H1 (cell line): ENCODE measurements around the gene GDF3. TPM values are rescaled to one million over a fixed set of nuclear protein-coding genes. Genes with fewer than 3 reads are reported as not detected.

ENCODE experiments used
- CTCF ChIA-PET: fragments of 300-600 bp; sonication (Branson Sonifier 250); formaldehyde crosslinking; loops from one replicate; lab custom pipeline; 2021; ENCODE audit not compliant: partially characterized antibody; lab: Charles Lee
- POLR2A ChIA-PET: fragments of 300-600 bp; sonication (Branson Sonifier 250); formaldehyde crosslinking; loops from one replicate; lab custom pipeline; 2021; ENCODE audit warnings: inconsistent platforms; ENCODE audit not compliant: partially characterized antibody; lab: Charles Lee
- DNase-seq, 2 experiments: peaks; one replicate each; pipeline versions ENCODE4 v3.0.0 to v3.0.0-alpha.2; 2010 to 2022; ENCODE audit warnings: low spot score in 2 of 2, low read depth in 1 of 2, mixed read lengths in 1 of 2
- FAIRE-seq: peaks from 2 replicates; lab custom pipeline; 2011; peaks lifted over from hg19 to GRCh38; lab: Jason Lieb, UNC
- H2AFZ ChIP-seq: 2 replicates; pipeline ENCODE4 v1.8.1; 2012; ENCODE audit warnings: low read length, inconsistent platforms
- H2AK5ac ChIP-seq: 2 replicates; pipeline ENCODE4 v1.6.1; 2013; ENCODE audit warnings: low read depth, low read length
- H2BK120ac ChIP-seq: replicated peaks from 2 replicates; pipeline ENCODE3; 2013; ENCODE audit warnings: low read depth, low read length, inconsistent platforms
- H2BK12ac ChIP-seq: 2 replicates; pipeline ENCODE4 v1.6.1; 2013; ENCODE audit warnings: low read depth, low read length
- H2BK15ac ChIP-seq: 2 replicates; pipeline ENCODE4 v1.6.1; 2013; ENCODE audit warnings: low read length
- H2BK20ac ChIP-seq: 2 replicates; pipeline ENCODE4 v1.6.1; 2013; ENCODE audit warnings: low read length
- H2BK5ac ChIP-seq: 2 replicates; pipeline ENCODE4 v1.6.1; 2013; ENCODE audit warnings: low read depth, low read length
- H3K14ac ChIP-seq: 2 replicates; pipeline ENCODE4 v1.6.1; 2013; ENCODE audit warnings: inconsistent platforms; ENCODE audit not compliant: insufficient read length
- H3K18ac ChIP-seq: 2 replicates; pipeline ENCODE4 v1.6.1; 2013; ENCODE audit warnings: low read length; ENCODE audit errors: extremely low read depth
- H3K23ac ChIP-seq: 2 replicates; pipeline ENCODE4 v1.6.1; 2013; ENCODE audit warnings: inconsistent platforms; ENCODE audit not compliant: insufficient read length
- H3K23me2 ChIP-seq: 2 replicates; pipeline ENCODE4 v1.6.1; 2013; ENCODE audit warnings: low read depth, low read length
- H3K27ac ChIP-seq: 2 replicates; pipeline ENCODE4 v1.6.1; 2011; ENCODE audit warnings: low read depth, low read length, inconsistent platforms
- H3K27me3 ChIP-seq, 4 experiments: replicated peaks in 1 of 4; 1 replicate in 1 of 4; 2 replicates in 3 of 4; pipeline versions ENCODE4 v1.6.1 to v1.8.1; 2011 to 2013; ENCODE audit warnings: low read length in 3 of 4, mild to moderate bottlenecking in 3 of 4, inconsistent platforms in 2 of 4, mixed read lengths in 2 of 4, moderate library complexity in 1 of 4; ENCODE audit not compliant: control insufficient read depth in 3 of 4, insufficient read depth in 3 of 4; ENCODE audit errors: extremely low read depth in 1 of 4
- H3K36me3 ChIP-seq, 4 experiments: 2 replicates each; pipeline versions ENCODE4 v1.6.1 to v1.8.1; 2011 to 2013; ENCODE audit warnings: mild to moderate bottlenecking in 4 of 4, low read length in 3 of 4, moderate library complexity in 2 of 4, control low read depth in 1 of 4, inconsistent platforms in 1 of 4; ENCODE audit not compliant: insufficient read depth in 4 of 4, control insufficient read depth in 2 of 4
- H3K4ac ChIP-seq: replicated peaks from 2 replicates; pipeline ENCODE3; 2013; ENCODE audit warnings: low read length, low read depth, mixed read lengths, inconsistent platforms; ENCODE audit not compliant: insufficient read length
- H3K4me1 ChIP-seq, 4 experiments: replicated peaks in 1 of 4; 1 replicate in 1 of 4; 2 replicates in 3 of 4; pipeline versions ENCODE4 v1.6.1 to v1.8.1; 2011 to 2013; ENCODE audit warnings: low read length in 3 of 4, inconsistent platforms in 2 of 4, mixed read lengths in 1 of 4; ENCODE audit not compliant: insufficient read depth in 4 of 4, control insufficient read depth in 3 of 4
- H3K4me2 ChIP-seq, 2 experiments: 2 replicates each; pipeline versions ENCODE4 v1.6.1 to v1.8.1; 2011 to 2013; ENCODE audit warnings: low read depth in 2 of 2, low read length in 2 of 2, control low read depth in 1 of 2, inconsistent platforms in 1 of 2, mild to moderate bottlenecking in 1 of 2; ENCODE audit not compliant: insufficient read depth in 1 of 2
- H3K4me3 ChIP-seq, 4 experiments: fragments of 200-600, 300-600 bp in 1 of 4; sonication (generic), shearing (Covaris generic), sonication (Bioruptor Twin) in 1 of 4; 2 replicates each; pipeline versions ENCODE4 v1.5.1 to v1.8.1; 2011 to 2016; ENCODE audit warnings: low read length in 4 of 4, low read depth in 3 of 4, control low read depth in 2 of 4, inconsistent platforms in 2 of 4, mild to moderate bottlenecking in 2 of 4, mixed read lengths in 1 of 4, moderate library complexity in 1 of 4; ENCODE audit not compliant: insufficient read depth in 2 of 4; ENCODE audit errors: extremely low read depth in 1 of 4
- H3K56ac ChIP-seq: replicated peaks from 2 replicates; pipeline ENCODE3; 2013; ENCODE audit warnings: low read depth, mild to moderate bottlenecking, mixed read lengths, low read length, inconsistent platforms; ENCODE audit not compliant: insufficient read length
- H3K79me1 ChIP-seq: 2 replicates; pipeline ENCODE4 v1.6.1; 2013; ENCODE audit warnings: low read depth, low read length, control low read depth
- H3K79me2 ChIP-seq, 2 experiments: 2 replicates each; pipeline versions ENCODE4 v1.6.1 to v1.8.1; 2012 to 2013; ENCODE audit warnings: low read length in 2 of 2, mild to moderate bottlenecking in 2 of 2, inconsistent platforms in 1 of 2; ENCODE audit not compliant: insufficient read depth in 2 of 2, control insufficient read depth in 1 of 2
- H3K9ac ChIP-seq, 4 experiments: replicated peaks in 1 of 4; 1 replicate in 1 of 4; 2 replicates in 3 of 4; pipeline versions ENCODE4 v1.6.1 to v1.8.1; 2011 to 2013; ENCODE audit warnings: low read depth in 3 of 4, low read length in 3 of 4, control low read depth in 2 of 4, mild to moderate bottlenecking in 2 of 4, moderate library complexity in 2 of 4, inconsistent platforms in 1 of 4; ENCODE audit errors: extremely low read depth in 1 of 4
- H3K9me3 ChIP-seq, 2 experiments: 2 replicates each; pipeline versions ENCODE4 v1.6.1 to v1.8.1; 2012 to 2013; ENCODE audit warnings: mild to moderate bottlenecking in 2 of 2, moderate library complexity in 2 of 2, control low read depth in 1 of 2, inconsistent platforms in 1 of 2, low read depth in 1 of 2, low read length in 1 of 2, mixed read lengths in 1 of 2; ENCODE audit not compliant: insufficient read depth in 2 of 2
- H4K20me1 ChIP-seq, 2 experiments: replicated peaks in 1 of 2; 2 replicates each; pipeline versions ENCODE3 to v1.8.1; 2011 to 2013; ENCODE audit warnings: inconsistent platforms in 2 of 2, low read length in 2 of 2, mild to moderate bottlenecking in 1 of 2; ENCODE audit not compliant: insufficient read depth in 2 of 2, control insufficient read depth in 1 of 2
- H4K5ac ChIP-seq: 2 replicates; pipeline ENCODE4 v1.6.1; 2013; ENCODE audit warnings: low read length, low read depth, mixed read lengths, inconsistent platforms; ENCODE audit not compliant: insufficient read length
- H4K8ac ChIP-seq: 2 replicates; pipeline ENCODE4 v1.8.0; 2013; ENCODE audit warnings: mild to moderate bottlenecking, moderate library complexity, low read length, inconsistent platforms; ENCODE audit not compliant: insufficient read depth; ENCODE audit errors: extremely low read depth
- H4K91ac ChIP-seq: replicated peaks from 2 replicates; pipeline ENCODE3; 2013; ENCODE audit warnings: low read length, mixed read lengths, inconsistent platforms; ENCODE audit not compliant: insufficient read length
- JUND ChIP-seq: IDR thresholded peaks from 2 replicates; pipeline ENCODE4 v1.6.1; 2011; ENCODE audit warnings: mild to moderate bottlenecking, improper control_type of control experiment, low read length
- WGBS, 2 experiments: shearing (Covaris generic) in 1 of 2; methylation state at CpG; one replicate each; pipeline versions ENCODE4 v1.1.6 to v1.1.7; 2013 to 2015; ENCODE audit warnings: low lambda C conversion rate in 2 of 2, mixed read lengths in 2 of 2, inconsistent platforms in 1 of 2, low coverage in 1 of 2, missing lambda C conversion rate in 1 of 2; ENCODE audit not compliant: insufficient replicate concordance in 2 of 2, insufficient coverage in 1 of 2, insufficient read length in 1 of 2; ENCODE audit errors: extremely low coverage in 1 of 2, missing lambda C conversion rate in 1 of 2; 5-methylcytosine and 5-hydroxymethylcytosine counted together
- polyA plus RNA-seq, 7 experiments: library from polyadenylated mRNA; depleted of rRNA in 3 of 7; stranded (reverse) in 5 of 7; unstranded in 2 of 7; fragments of >200 nt in 5 of 7; fragments of 200-250 nt in 2 of 7; gene quantifications; 1 replicate in 5 of 7; 2 replicates in 1 of 7; 4 replicates in 1 of 7; pipeline versions ENCODE4 v1.2.1 to v1.2.3, GENCODE V29; 2011 to 2013; ENCODE audit warnings: missing spikeins in 2 of 7, mixed read lengths in 2 of 7
- total RNA-seq: library from RNA; stranded (reverse); fragmentation: NEBNext Ultra II Directional; extraction: Animal tissue kit (Norgen Biotek cat#: 25700); gene quantifications from 2 replicates; pipeline ENCODE4 v1.2.1, GENCODE V29; 2021

GDF3 gene
- total and polyA plus RNA-seq, 2 of the 8 experiments (the other 6 are each of a cell fraction or from before 2014, with no cell fraction given): 4.3 to 16.8 TPM

DNA sequence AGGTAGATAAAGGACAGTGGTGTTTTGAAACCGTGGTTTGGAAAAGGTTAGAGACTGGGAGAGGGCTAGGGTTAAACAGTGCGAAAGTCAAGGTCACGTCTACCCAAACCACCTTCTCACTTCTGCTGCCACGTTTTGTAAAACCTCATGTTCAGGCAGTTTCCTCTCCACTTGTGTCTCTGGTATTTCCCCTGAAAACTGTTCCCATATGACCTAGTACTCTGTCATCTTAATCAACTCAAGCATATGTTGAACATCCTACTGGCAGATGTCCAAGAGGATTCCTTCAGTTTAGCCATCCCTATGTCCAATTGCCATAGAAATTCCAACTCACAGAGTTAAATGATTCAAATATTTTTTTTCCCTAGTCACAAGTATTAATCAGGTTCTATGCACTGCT, 34.2 kb upstream of the GDF3 start:
- Histone ChIP-seq H3K9ac (no peak overlapping the region), H4K5ac (no peak overlapping the region), H3K9me3 (0 out of 4 replicates have a peak, but pooled peaks cover 0 to 4% of the 10 kb centered on the region in 2 experiments), H3K36me3 (no peaks in the 10 kb centered on the region), H3K23me2 (no peaks in the 10 kb centered on the region), H2BK12ac (no peak overlapping the region), H4K91ac (no peak overlapping the region), H3K4ac (no peak overlapping the region), H3K18ac (no peak overlapping the region), H3K4me2 (no peak overlapping the region), H3K79me2 (no peaks in the 10 kb centered on the region), H3K4me3 (no peak overlapping the region), H3K56ac (no peak overlapping the region), H2AFZ (no peak overlapping the region), H2BK5ac (no peak overlapping the region), H3K27ac (no peak overlapping the region), H2BK120ac (peak overlapping the region; percentile 15), H4K20me1 (no peaks in the 10 kb centered on the region), H2BK20ac (no peak overlapping the region), H3K79me1 (no peaks in the 10 kb centered on the region), H4K8ac (no peak overlapping the region), H2AK5ac (no peak overlapping the region), H3K4me1 (peaks cover 0 to 3% (median 0%) of the 10 kb centered on the region in 4 experiments; a peak in 1 of 7 replicates), H2BK15ac (no peak overlapping the region), H3K23ac (no peak overlapping the region), H3K27me3 (no peaks in the 10 kb centered on the region), H3K14ac (no peak overlapping the region)
- TF ChIP-seq JUND: no peak
- DNase-seq (no peak), FAIRE-seq (no peak)
- POLR2A ChIA-PET: no interaction called here
- CTCF ChIA-PET: interaction anchor here (1.7 kb wide), 1 partner anchor 52 kb away, joined by 4 read pairs; no protein-coding TSS in a partner anchor
- WGBS, 2 experiments: 92% methylated on average over 4 of the region's 4 CpGs; no CpG with 5 or more reads in 1 of the 2 experiments
